ENCODE measurements around the gene ZNRD2. TPM values are rescaled to one million over a fixed set of nuclear protein-coding genes. Genes with fewer than 3 reads are reported as not detected.

Gene ZNRD2
- total and polyA plus RNA-seq, 10 of the 15 experiments (the other 5 are each of a cell fraction or from before 2014, with no cell fraction given) = 7.9 to 111 (median 55.4) TPM

DNA sequence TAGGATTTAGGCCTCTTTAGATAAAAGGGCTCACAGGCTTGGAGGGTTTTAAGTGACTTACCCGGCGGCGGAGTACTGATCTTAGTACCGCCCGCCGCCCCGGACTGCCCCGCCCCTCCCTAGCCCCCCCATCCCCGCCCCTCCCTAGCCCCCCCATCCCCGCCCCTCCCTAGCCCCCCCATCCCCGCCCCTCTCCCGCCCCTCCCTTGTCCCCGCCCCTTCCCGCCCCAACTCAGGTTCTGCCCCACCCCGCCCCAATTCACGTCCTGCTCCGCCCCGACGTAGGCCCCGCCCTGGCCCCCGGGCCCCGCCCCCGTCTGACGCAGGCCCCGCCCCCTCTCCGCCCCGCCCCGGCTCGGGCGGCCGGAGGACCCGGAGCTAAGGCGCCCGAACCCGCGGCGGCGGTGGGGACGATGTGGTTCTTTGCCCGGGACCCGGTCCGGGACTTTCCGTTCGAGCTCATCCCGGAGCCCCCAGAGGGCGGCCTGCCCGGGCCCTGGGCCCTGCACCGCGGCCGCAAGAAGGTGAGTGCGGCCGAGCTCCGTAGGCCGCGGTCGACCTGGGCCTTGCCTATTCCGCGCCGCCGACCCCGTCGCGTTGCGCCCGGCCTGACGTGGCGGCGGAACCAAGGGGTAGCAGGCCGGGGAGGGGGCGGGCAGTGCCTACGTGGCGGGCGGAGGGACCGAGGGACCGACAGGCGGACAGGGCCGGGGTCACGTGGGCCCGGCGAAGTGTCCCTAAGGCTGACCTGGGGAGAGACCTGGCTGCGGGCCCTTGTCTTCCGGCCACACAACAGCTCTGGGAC lies 45.3 kb upstream of the ZNRD2 start, which contains the start of gene SCYL1 (continued):
- TF ChIP-seq CBX5 (IDR thresholded peaks at IDR 0.05; ENCODE audit: low read depth) = no peak
- no peak for TF ChIP-seq NR2C1 (IDR thresholded peaks at IDR 0.05)
- 0 out of 3 replicates have a peak, but pooled peaks of 1 of the 2 experiments have one; percentile 1 for TF ChIP-seq EGR1 (IDR thresholded peaks at IDR 0.05; ENCODE audit: borderline replicate concordance in 1 of 2, low read depth in 2 of 2, low read length in 2 of 2)
- TF ChIP-seq POLR2AphosphoS2 (IDR thresholded peaks at IDR 0.05; ENCODE audit: low read depth, low read length) = no peak
- no peak for TF ChIP-seq JUNB (IDR thresholded peaks at IDR 0.05)
- no peak for TF ChIP-seq FOXK2 (IDR thresholded peaks at IDR 0.05)
- no peak for TF ChIP-seq BRCA1 (IDR thresholded peaks at IDR 0.05; ENCODE audit: low read depth, low read length)
- no peak for TF ChIP-seq NFIC (IDR thresholded peaks at IDR 0.05; ENCODE audit: low read depth, low read length)
- TF ChIP-seq POU2F2 (IDR thresholded peaks at IDR 0.05; ENCODE audit: borderline replicate concordance, low read depth, low read length) = 0 out of 3 replicates have a peak, but pooled peaks have one; percentile 12
- no peak for TF ChIP-seq ZBED1 (IDR thresholded peaks at IDR 0.05; ENCODE audit: borderline replicate concordance)
- TF ChIP-seq, protein P1, sequence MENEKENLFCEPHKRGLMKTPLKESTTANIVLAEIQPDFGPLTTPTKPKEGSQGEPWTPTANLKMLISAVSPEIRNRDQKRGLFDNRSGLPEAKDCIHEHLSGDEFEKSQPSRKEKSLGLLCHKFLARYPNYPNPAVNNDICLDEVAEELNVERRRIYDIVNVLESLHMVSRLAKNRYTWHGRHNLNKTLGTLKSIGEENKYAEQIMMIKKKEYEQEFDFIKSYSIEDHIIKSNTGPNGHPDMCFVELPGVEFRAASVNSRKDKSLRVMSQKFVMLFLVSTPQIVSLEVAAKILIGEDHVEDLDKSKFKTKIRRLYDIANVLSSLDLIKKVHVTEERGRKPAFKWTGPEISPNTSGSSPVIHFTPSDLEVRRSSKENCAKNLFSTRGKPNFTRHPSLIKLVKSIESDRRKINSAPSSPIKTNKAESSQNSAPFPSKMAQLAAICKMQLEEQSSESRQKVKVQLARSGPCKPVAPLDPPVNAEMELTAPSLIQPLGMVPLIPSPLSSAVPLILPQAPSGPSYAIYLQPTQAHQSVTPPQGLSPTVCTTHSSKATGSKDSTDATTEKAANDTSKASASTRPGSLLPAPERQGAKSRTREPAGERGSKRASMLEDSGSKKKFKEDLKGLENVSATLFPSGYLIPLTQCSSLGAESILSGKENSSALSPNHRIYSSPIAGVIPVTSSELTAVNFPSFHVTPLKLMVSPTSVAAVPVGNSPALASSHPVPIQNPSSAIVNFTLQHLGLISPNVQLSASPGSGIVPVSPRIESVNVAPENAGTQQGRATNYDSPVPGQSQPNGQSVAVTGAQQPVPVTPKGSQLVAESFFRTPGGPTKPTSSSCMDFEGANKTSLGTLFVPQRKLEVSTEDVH (IDR thresholded peaks at IDR 0.05; ENCODE audit: low read depth, partially characterized antibody) = no peak
- no peak for TF ChIP-seq MAX (IDR thresholded peaks at IDR 0.05; ENCODE audit: low read depth, low read length)
- TF ChIP-seq ZBTB33 (IDR thresholded peaks at IDR 0.05) = no peak
- TF ChIP-seq NRF1 (conservative IDR thresholded peaks at IDR 0.05; ENCODE audit: low read depth, low read length) = no peak
- no peak for TF ChIP-seq NR2C2 (IDR thresholded peaks at IDR 0.05; ENCODE audit: borderline replicate concordance, control insufficient read depth, insufficient read length, low read depth)
- TF ChIP-seq SMAD5 (IDR thresholded peaks at IDR 0.05; ENCODE audit: low read depth) = no peak
- TF ChIP-seq, protein P2, sequence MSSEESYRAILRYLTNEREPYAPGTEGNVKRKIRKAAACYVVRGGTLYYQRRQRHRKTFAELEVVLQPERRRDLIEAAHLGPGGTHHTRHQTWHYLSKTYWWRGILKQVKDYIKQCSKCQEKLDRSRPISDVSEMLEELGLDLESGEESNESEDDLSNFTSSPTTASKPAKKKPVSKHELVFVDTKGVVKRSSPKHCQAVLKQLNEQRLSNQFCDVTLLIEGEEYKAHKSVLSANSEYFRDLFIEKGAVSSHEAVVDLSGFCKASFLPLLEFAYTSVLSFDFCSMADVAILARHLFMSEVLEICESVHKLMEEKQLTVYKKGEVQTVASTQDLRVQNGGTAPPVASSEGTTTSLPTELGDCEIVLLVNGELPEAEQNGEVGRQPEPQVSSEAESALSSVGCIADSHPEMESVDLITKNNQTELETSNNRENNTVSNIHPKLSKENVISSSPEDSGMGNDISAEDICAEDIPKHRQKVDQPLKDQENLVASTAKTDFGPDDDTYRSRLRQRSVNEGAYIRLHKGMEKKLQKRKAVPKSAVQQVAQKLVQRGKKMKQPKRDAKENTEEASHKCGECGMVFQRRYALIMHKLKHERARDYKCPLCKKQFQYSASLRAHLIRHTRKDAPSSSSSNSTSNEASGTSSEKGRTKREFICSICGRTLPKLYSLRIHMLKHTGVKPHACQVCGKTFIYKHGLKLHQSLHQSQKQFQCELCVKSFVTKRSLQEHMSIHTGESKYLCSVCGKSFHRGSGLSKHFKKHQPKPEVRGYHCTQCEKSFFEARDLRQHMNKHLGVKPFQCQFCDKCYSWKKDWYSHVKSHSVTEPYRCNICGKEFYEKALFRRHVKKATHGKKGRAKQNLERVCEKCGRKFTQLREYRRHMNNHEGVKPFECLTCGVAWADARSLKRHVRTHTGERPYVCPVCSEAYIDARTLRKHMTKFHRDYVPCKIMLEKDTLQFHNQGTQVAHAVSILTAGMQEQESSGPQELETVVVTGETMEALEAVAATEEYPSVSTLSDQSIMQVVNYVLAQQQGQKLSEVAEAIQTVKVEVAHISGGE (CRISPR knock-in tag; IDR thresholded peaks at IDR 0.05) = no peak
- no peak for TF ChIP-seq SPI1 (IDR thresholded peaks at IDR 0.05; ENCODE audit: borderline replicate concordance, insufficient read depth, low read depth, low read length)
- TF ChIP-seq ESRRA (IDR thresholded peaks at IDR 0.05; ENCODE audit: low read length) = no peak
- no peak for TF ChIP-seq POLR2AphosphoS5 (IDR thresholded peaks at IDR 0.05; ENCODE audit: low read length)
- no peak for TF ChIP-seq TBL1XR1 (IDR thresholded peaks at IDR 0.05; ENCODE audit: low read depth, low read length)
- TF ChIP-seq KLF5 (IDR thresholded peaks at IDR 0.05; ENCODE audit: partially characterized antibody) = no peak
- no peak for TF ChIP-seq NFYA (IDR thresholded peaks at IDR 0.05; ENCODE audit: borderline replicate concordance, low read depth, low read length)
